Mesodermal cell (in vitro differentiated cells): ENCODE results near the gene GATAD2A.
A peak's percentile ranks its signal among the peaks of the same experiment; 100 is the strongest.
"Not testable (repeated sequence)": the region's sequence is repeated elsewhere in the genome, so short reads cannot be mapped to it uniquely, and the experiment has no call there.

ENCODE experiments used
- H3K27ac ChIP-seq: 2 replicates; pipeline ENCODE4 v1.7.0; 2013; ENCODE audit warnings: mild to moderate bottlenecking, low read depth, low read length, moderate library complexity; ENCODE audit not compliant: severe bottlenecking
- H3K36me3 ChIP-seq: 2 replicates; pipeline ENCODE4 v1.7.1; 2013; ENCODE audit warnings: mild to moderate bottlenecking, low read length, moderate library complexity; ENCODE audit not compliant: control insufficient read depth, insufficient read depth
- H3K4me1 ChIP-seq: one replicate; pipeline ENCODE4 v1.7.1; 2013; ENCODE audit warnings: mild to moderate bottlenecking, low read length; ENCODE audit not compliant: insufficient read depth, control insufficient read depth, poor library complexity, severe bottlenecking
- H3K4me3 ChIP-seq: 2 replicates; pipeline ENCODE4 v1.7.0; 2013; ENCODE audit warnings: low read length, control low read depth, mild to moderate bottlenecking; ENCODE audit not compliant: insufficient read depth, poor library complexity, severe bottlenecking; ENCODE audit errors: extremely low read depth
- H3K9me3 ChIP-seq: 2 replicates; pipeline ENCODE4 v1.7.1; 2013; ENCODE audit warnings: mild to moderate bottlenecking, low read length, moderate library complexity; ENCODE audit not compliant: control insufficient read depth
- WGBS, 2 experiments: methylation state at CpG; one replicate each; pipeline ENCODE4 v1.1.5; 2013; ENCODE audit warnings: missing lambda C conversion rate in 2 of 2; ENCODE audit not compliant: insufficient coverage in 2 of 2; 5-methylcytosine and 5-hydroxymethylcytosine counted together

The GATAD2A gene

DNA sequence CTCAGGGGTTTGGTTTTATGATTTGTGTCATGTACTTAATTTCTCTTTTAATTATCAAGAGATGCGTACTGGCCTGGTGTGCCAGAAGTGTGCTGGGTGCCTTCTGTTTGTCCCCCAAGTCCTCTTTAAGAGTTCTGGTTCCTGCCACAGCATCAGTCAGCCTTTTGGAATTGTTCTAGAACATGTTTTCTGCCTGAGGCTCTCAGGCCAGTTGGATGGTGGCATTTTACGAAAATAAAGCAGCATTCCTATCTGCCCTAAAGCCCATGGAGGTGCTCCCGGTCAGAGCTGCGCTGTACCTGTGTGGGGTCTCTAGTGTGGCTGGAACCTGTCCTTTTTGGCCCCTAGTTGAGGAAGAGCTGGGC lies 55.8 kb downstream of the GATAD2A start:
- Histone ChIP-seq H3K27ac (peak overlapping the region; percentile 94), H3K9me3 (no peaks in the 10 kb centered on the region), H3K4me3 (no peak overlapping the region), H3K4me1 (peaks cover 60% of the 10 kb centered on the region), H3K36me3 (peaks cover 46% of the 10 kb centered on the region)
- 90 to 95% methylated on average over 3 to 4 of the region's 4 CpGs for WGBS, 2 experiments

DNA sequence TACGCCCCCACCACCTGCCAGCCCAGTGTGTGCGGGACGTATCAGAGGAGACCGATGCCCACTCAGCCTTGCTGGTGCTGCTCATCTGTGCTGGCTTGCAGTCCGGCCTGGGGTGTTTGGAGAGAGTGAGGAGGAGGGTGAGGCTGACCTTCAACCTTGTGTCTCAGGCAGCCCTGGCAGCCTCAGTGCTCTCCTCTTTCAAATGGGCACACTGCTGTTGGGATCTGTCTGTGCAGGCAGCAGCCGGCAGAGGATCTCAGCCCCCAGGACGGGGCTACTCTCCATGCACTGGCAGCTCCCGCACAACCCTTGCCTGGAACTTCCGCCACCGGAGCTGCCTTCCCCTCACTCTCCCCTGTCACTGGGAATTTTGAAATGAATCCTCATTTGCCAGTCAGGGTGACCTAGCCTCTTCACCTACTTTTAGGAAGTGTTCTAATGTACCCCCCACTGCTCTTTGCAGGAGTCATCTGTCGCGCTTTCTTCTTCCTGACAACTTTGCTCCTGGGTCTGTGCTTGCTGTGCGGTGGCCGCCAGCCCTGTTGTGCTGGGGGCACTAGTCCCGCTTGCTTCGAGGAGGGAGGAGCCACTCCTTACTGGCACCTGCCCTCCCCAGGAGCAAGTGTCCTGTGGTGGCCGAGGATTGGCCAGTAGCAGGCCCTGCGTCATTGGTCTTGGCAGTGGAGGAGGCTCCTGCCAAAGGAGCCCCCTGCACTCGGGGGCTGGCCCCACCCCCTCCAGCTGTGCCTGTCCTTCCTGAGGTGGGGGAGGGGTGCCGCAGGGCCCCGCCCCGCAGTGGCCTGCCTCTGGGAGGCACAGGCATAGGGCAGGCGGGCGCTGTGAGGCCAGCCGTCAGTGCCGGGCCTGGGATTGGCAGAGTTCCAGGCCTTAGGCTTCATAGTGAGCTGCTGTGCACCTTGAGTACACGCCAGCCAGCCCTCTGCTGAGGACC lies 56.5 kb downstream of the GATAD2A start:
- peak overlapping the region; percentile 11 for H3K4me3 ChIP-seq
- peaks cover 46% of the 10 kb centered on the region for H3K36me3 ChIP-seq
- peaks cover 5% of the 10 kb centered on the region for H3K9me3 ChIP-seq
- WGBS, 2 experiments, result 16 to 24% methylated on average over 20 to 25 of the region's 27 CpGs
- peak overlapping the region; percentile 94 for H3K27ac ChIP-seq
- peaks cover 60% of the 10 kb centered on the region for H3K4me1 ChIP-seq

DNA sequence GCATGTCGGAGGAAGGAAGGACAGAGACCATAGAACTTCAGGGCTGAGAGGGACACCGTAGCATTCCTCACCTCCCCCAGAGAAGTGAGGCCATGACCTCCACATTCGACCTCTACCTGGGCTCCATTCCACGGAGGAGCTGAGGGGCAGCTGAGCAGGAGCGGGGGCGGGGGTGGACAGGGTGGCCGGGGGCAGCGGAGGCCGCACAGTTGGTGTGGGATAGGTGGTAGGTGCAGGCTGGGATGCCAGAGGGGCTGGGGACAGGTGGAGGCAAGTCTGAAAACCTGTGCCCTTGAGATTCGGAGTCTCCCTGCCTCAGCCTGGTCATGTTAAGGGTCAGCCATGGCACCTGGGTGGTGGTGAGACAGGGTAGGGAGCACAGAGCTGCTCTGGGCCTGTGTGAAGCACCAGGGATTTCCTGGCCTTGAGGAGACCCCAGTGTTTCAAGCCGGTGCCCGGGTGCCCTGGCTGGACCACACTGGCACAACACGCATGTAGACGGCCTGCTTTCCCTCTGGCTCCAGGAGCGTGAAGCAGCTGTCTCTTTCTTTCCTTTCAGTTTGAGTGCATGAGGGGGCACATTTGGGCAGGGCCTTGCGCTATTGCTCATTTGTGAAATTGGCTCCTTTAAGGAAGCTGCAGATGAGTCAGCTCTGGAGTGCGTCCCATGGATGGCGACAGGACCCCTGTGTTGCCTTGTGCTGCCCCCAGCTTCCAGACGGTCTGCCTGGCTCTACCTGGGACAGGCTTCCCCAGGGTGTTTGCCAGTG lies 58.1 kb downstream of the GATAD2A start:
- peak overlapping the region; percentile 94 for H3K27ac ChIP-seq
- WGBS, 2 experiments, result 84 to 87% methylated on average over 12 to 16 of the region's 19 CpGs

DNA sequence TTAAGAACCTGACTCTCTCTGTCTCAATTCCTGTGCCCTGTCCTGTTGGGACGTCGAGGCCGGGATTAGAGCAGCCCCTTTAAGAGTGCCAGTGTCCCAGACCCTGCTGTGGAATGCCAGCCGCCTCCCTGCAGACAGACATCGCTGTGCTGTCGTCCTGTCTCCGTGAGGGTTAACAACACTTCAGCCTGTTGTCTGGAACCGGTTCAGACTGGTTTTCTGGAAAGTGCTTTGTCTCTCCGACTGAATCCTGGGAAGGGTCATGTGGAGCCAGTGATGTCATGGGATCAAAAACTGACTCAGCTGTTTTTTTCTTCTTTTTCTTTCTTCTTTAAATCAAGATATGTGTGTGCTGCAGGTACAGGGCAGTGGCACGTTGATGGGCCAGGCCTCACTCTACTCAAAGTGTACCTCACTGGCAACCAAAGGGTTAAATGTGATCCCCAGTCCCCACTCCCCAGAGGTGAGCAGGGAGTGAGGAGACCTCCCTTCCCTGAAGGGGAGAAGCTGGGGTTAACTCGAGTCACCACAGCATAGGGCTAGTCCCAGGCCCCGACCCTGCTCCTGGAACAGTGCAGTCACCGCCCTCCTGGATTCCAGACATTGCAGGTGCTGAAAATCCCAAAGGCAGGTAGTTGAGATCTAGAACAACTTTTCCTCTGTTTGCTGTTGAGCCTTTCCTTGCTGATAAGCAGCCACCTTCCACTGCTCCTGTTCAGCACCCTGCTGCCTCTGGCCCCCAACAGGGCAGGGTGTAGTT lies 59.0 kb downstream of the GATAD2A start:
- Histone ChIP-seq H3K27ac (peak overlapping the region; percentile 94), H3K9me3 (peaks cover 23% of the 10 kb centered on the region), H3K36me3 (peaks cover 55% of the 10 kb centered on the region), H3K4me1 (peaks cover 47% of the 10 kb centered on the region), H3K4me3 (no peak overlapping the region)
- 46 to 54% methylated on average over 10 to 12 of the region's 13 CpGs for whole genome bisulfite sequencing, 2 experiments

More for the DNA sequence above, 58.1 kb downstream of the GATAD2A start:
- Histone ChIP-seq H3K4me3 (no peak overlapping the region), H3K9me3 (peaks cover 21% of the 10 kb centered on the region), H3K4me1 (peaks cover 56% of the 10 kb centered on the region), H3K36me3 (peaks cover 49% of the 10 kb centered on the region)

DNA sequence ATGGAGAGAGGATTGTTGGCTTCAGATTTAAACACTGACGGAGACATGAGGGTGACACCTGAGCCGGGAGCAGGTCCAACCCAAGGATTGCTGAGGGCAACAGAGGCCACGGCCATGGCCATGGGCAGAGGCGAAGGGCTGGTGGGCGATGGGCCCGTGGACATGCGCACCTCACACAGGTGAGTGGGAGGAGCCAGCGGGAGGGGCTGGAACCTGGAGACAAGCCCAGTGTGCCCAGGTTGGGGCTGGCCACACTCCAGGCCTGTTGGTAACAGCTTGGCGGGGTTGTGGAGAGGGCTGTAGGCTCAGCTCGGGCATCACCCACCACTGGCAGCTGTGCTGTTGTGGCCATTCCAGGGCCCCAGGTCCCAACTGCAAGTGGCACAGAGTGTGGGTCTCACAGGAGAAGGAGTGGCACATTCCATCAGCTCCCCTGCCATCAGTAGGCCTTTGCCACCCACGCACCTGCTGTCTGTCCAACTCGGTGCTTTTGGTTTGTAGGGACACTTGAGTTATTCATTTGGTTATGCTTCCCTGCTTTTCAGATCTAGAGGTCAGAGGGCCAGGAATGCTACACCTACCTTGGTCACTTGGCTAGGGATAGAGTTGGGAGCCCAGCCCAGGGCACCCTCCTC lies 60.1 kb downstream of the GATAD2A start:
- Histone ChIP-seq H3K9me3 (peaks cover 23% of the 10 kb centered on the region), H3K27ac (no peak overlapping the region), H3K4me1 (peaks cover 37% of the 10 kb centered on the region), H3K4me3 (no peak overlapping the region), H3K36me3 (peaks cover 61% of the 10 kb centered on the region)
- WGBS, 2 experiments, result 97 to 98% methylated on average over 12 of the region's 12 CpGs

DNA sequence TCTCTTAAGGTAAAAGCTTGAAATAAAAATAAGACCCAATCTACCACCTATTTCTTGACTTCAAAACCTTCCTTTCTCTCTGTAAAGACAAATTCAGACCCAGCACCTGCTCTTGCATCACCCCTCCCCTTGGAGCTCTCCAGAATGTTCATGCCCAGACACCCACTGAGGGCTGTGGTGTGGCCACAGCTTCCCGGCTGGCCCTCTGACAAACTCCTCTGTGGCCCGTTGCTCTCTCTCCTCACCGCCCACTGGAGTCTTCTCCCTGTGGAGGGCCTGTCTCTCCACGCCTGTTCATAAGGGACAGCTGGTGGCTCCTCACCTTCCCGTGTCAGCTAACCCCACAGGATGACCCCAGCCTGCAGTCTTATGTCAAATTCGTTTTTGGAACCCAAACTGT lies 60.7 kb downstream of the GATAD2A start:
- peaks cover 23% of the 10 kb centered on the region for H3K9me3 ChIP-seq
- H3K4me1 ChIP-seq, result peaks cover 30% of the 10 kb centered on the region
- 94 to 99% methylated on average over 5 to 6 of the region's 6 CpGs for WGBS, 2 experiments
- H3K27ac ChIP-seq, result no peak overlapping the region
- peaks cover 67% of the 10 kb centered on the region for H3K36me3 ChIP-seq
- H3K4me3 ChIP-seq, result no peak overlapping the region

DNA sequence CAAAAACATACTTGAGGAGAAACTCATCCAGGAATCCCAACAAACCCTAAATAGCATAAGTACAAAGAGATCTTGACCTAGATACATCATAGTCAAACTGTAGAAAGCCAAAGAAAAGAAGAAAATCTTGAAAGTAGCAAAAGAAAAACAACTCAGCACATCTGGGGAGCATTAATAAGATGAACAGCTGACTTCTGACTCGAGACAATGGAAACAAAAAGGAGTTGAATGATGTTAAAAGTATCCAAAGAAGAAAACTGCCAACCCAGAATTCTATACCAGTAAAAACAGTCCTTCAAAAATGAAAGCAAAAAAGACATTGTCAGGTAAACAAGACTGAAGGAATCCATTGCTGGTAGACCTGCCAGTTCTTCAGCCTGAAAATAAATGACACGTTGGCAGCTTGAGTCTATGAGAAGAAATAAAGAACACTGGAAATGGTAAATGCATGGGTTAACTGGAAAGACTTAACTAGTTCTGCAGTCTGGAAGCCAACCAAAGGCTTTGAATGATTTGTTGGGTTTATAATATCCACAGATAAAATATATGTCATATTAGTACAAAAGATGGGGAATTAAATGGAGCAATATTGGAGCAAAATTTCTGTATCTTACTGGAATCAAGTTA lies 63.1 kb downstream of the GATAD2A start:
- H3K4me1 ChIP-seq, result peaks cover 7% of the 10 kb centered on the region
- peaks cover 23% of the 10 kb centered on the region for H3K9me3 ChIP-seq
- H3K4me3 ChIP-seq, result no peak overlapping the region
- 80 to 100% methylated on average over 1 of the region's 2 CpGs for WGBS, 2 experiments
- peaks cover 90% of the 10 kb centered on the region for H3K36me3 ChIP-seq
- H3K27ac ChIP-seq, result no peak overlapping the region

DNA sequence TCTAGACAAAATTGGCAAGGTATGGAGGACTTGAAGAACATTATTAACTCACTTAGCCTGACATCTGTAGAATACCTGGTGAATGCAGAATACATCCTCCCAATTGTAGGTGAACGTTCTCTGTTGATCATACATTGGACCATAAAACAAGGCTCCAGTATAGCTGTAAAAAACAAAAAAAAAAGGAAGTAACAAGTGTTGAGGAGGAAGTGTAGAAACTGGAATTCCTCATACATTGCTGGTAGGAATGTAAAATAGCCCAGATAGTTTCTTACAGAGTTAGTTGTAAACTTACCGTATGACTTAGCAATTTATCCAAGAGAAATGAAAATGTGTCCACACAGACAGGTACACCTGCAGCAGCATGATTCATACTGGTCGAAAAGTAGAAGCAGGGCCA lies 65.1 kb downstream of the GATAD2A start:
- Histone ChIP-seq H3K27ac (no peak overlapping the region), H3K4me3 (no peak overlapping the region), H3K36me3 (peaks cover 86% of the 10 kb centered on the region), H3K9me3 (peaks cover 23% of the 10 kb centered on the region), H3K4me1 (no peaks in the 10 kb centered on the region)
- WGBS, 2 experiments, result 94 to 100% methylated on average over 1 to 3 of the region's 3 CpGs

DNA sequence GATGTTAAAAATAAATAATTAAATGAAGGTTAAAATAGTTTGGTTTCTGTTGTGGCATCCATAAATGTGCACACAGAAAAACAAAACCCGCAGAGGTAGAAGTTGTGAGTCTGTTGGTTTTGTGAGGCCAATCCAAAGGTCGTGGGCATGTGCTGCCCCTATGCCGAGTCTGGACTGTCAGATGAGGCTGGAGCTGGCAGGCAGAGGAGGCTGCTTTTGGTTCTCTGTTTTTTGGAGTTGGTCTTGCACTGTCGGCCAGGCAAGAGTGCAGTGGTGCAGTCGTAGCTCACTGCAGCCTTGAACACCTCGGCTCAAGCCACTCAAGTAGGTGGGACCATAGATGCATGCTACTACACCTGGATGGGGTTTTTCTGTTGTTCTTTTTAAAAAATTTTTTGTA lies 66.2 kb downstream of the GATAD2A start:
- H3K36me3 ChIP-seq, result peaks cover 85% of the 10 kb centered on the region
- H3K27ac ChIP-seq, result no peak overlapping the region
- H3K9me3 ChIP-seq, result peaks cover 21% of the 10 kb centered on the region
- 89 to 92% methylated on average over 6 of the region's 6 CpGs for WGBS, 2 experiments
- H3K4me1 ChIP-seq, result no peaks in the 10 kb centered on the region
- H3K4me3 ChIP-seq, result no peak overlapping the region

DNA sequence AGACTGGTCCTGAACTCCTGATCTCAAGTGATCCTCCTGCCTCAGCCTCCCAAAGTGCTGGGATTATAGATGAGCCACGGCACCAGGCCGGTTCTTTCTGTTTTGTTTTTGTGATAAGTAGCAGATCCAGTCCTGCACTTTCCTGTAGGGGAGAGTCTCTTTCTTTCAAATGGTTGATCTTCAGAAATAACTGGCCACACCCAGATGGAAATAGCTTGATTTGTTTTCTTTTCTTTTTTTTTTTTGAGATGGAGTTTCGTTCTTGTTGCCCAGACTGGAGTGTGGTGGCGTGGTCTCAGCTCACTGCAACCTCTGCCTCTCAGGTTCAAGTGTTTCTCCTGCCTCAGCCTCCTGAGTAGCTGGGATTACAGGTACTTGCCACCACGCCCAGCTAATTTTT lies 66.6 kb downstream of the GATAD2A start:
- not testable (repeated sequence) for H3K4me3 ChIP-seq, H3K27ac ChIP-seq, H3K4me1 ChIP-seq
- WGBS, 2 experiments, result 88 to 91% methylated on average over 2 to 3 of the region's 5 CpGs
- peaks cover 17% of the 10 kb centered on the region for H3K9me3 ChIP-seq
- H3K36me3 ChIP-seq, result peaks cover 84% of the 10 kb centered on the region
